SH-SY5Y (cell line): ENCODE measurements around the gene XRRA1.

Source experiments
- GATA2 ChIP-seq: IDR thresholded peaks from 2 replicates; pipeline ENCODE4 v1.6.1; 2011; ENCODE audit warnings: mild to moderate bottlenecking, low read depth, low read length
- GATA3 ChIP-seq: IDR thresholded peaks from 2 replicates; pipeline ENCODE4 v1.6.1; 2011; ENCODE audit warnings: low read depth, mild to moderate bottlenecking, low read length, moderate library complexity

- no peak for TF ChIP-seq GATA2
- no peak for TF ChIP-seq GATA3
These were observed 2.3 kb upstream of the XRRA1 start for GRCh38 chr11:74951226-74951625.
